ENCODE data around the gene ARHGAP26.

DNA sequence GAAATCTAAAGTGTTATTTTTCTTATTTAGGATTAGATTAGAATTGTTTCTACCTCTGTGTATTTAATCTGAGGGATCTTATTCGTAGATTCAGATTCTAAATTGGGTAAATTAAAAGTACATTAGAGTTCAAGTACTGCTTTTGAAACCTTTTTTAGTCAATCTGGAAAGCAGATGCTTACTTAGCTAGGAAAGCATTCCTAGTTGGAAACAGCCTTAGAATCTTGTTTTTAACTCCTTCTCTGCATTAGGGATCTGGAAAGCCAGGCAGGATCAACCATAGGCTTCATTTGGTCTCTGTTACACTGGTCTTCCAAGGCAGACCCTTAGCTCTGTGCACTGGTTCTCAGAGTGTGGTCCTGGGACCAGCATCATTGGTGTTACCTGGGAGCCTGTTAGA lies 385.9 kb downstream of the ARHGAP26 start:
- TF ChIP-seq, protein P1, sequence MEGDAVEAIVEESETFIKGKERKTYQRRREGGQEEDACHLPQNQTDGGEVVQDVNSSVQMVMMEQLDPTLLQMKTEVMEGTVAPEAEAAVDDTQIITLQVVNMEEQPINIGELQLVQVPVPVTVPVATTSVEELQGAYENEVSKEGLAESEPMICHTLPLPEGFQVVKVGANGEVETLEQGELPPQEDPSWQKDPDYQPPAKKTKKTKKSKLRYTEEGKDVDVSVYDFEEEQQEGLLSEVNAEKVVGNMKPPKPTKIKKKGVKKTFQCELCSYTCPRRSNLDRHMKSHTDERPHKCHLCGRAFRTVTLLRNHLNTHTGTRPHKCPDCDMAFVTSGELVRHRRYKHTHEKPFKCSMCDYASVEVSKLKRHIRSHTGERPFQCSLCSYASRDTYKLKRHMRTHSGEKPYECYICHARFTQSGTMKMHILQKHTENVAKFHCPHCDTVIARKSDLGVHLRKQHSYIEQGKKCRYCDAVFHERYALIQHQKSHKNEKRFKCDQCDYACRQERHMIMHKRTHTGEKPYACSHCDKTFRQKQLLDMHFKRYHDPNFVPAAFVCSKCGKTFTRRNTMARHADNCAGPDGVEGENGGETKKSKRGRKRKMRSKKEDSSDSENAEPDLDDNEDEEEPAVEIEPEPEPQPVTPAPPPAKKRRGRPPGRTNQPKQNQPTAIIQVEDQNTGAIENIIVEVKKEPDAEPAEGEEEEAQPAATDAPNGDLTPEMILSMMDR (IDR thresholded peaks at IDR 0.05): no peak
- TF ChIP-seq POLR2A (IDR thresholded peaks at IDR 0.05): no peak
